B cell (primary cell): ENCODE data around the gene RECK.

Source experiments
- CTCF ChIP-seq: fragments of 200-600 bp; IDR thresholded peaks from one replicate; pipeline ENCODE4 v1.8.0; 2022; ENCODE audit warnings: antibody characterized with exemption, mild to moderate bottlenecking
- EZH2 ChIP-seq: IDR thresholded peaks from 2 replicates; pipeline ENCODE4 v1.6.1; 2012; ENCODE audit warnings: borderline replicate concordance, low read depth, mild to moderate bottlenecking, moderate library complexity, low read length; ENCODE audit not compliant: insufficient read depth, poor library complexity, severe bottlenecking

- TF ChIP-seq CTCF, result no peak
- TF ChIP-seq EZH2, result no peak
These were observed 41.3 kb downstream of the RECK start for GRCh38 chr9:36078051-36078450.
